ENCODE data around the gene ATP2A1. TPM values are rescaled to one million over a fixed set of nuclear protein-coding genes. Genes with fewer than 3 reads are reported as not detected.
"Not testable (repeated sequence)": the region's sequence is repeated elsewhere in the genome, so short reads cannot be mapped to it uniquely, and the experiment has no call there.

The ATP2A1 gene
- polyA plus RNA-seq, 10 donors = 114 to 770 (median 490) TPM

- DNase-seq = no peak
These were observed 27.0 kb downstream of the ATP2A1 start for GRCh38 chr16:28905229-28905754.

GRCh38 chr16:28905800-28906372 lies 27.6 kb downstream of the ATP2A1 start:
- no peak for DNase-seq

- no peak for DNase-seq
These were observed 32.1 kb downstream of the ATP2A1 start for GRCh38 chr16:28910086-28911031.

GRCh38 chr16:28912558-28912957 lies 34.3 kb downstream of the ATP2A1 start:
- no peak for DNase-seq

- no peak for DNase-seq
These were observed 35.8 kb downstream of the ATP2A1 start for GRCh38 chr16:28913946-28914724.

- DNase-seq = peak in 1 of 3 donors; percentile 28
These were observed 36.9 kb downstream of the ATP2A1 start for GRCh38 chr16:28915181-28915580.

- DNase-seq = no peak
These were observed 38.8 kb downstream of the ATP2A1 start for GRCh38 chr16:28917095-28917494.

- DNase-seq = no peak
These were observed 40.4 kb downstream of the ATP2A1 start for GRCh38 chr16:28918698-28919097.

GRCh38 chr16:28923231-28923587 lies 44.9 kb downstream of the ATP2A1 start:
- no peak for DNase-seq

- no peak for DNase-seq
These were observed 45.5 kb downstream of the ATP2A1 start for GRCh38 chr16:28923652-28924398.

GRCh38 chr16:28924399-28924761 lies 46.1 kb downstream of the ATP2A1 start:
- DNase-seq = no peak

GRCh38 chr16:28924762-28925385 lies 46.6 kb downstream of the ATP2A1 start, which contains the start of gene RABEP2:
RABEP2 (minus strand) TSS chr16:28925238; CDS start chr16:28925163, 75 bp downstream.
- DNase-seq = peak in 2 of 3 donors; percentile 90 to 93

- peak; percentile 80 to 98 (median 89) for DNase-seq
These were observed 47.3 kb downstream of the ATP2A1 start for GRCh38 chr16:28925386-28926228.

GRCh38 chr16:28926284-28926683 lies 48.0 kb downstream of the ATP2A1 start:
- DNase-seq = not testable (repeated sequence)

GRCh38 chr16:28927815-28928214 lies 49.5 kb downstream of the ATP2A1 start:
- no peak for DNase-seq

- no peak for DNase-seq
These were observed 51.9 kb downstream of the ATP2A1 start for GRCh38 chr16:28930203-28930602.

- DNase-seq = no peak
These were observed 52.4 kb downstream of the ATP2A1 start for GRCh38 chr16:28930652-28931051.

GRCh38 chr16:28931801-28932225 lies 53.5 kb downstream of the ATP2A1 start, which contains the start of gene CD19:
CD19 (plus strand) TSS chr16:28931971; CDS start chr16:28932001, 30 bp downstream.
- no peak for DNase-seq

- DNase-seq = no peak
These were observed 54.3 kb downstream of the ATP2A1 start for GRCh38 chr16:28932339-28933141.

Data from muscle of back (tissue), 11 donors.